ENCODE measurements around the gene SCGB3A1.

- TF ChIP-seq CTCF (IDR thresholded peaks at IDR 0.05) (no peak), POLR2A (IDR thresholded peaks at IDR 0.05) (no peak)
These were observed 15.0 kb upstream of the SCGB3A1 start for GRCh38 chr5:180606215-180606785.
